Tibial nerve (tissue), 4 donors: Measurements from ENCODE around the gene NXPH1.

Experiments used
- EP300 ChIP-seq, 2 donors: sonication (generic); formaldehyde crosslinking; IDR thresholded peaks; one replicate each; pipeline ENCODE4 v1.6.1; 2017; ENCODE audit warnings: antibody characterized with exemption in 2 of 2, mild to moderate bottlenecking in 1 of 2
- POLR2A ChIP-seq, 2 donors: fragments of 450-650 bp; IDR thresholded peaks; one replicate each; pipeline ENCODE4 v1.6.1; 2017; ENCODE audit warnings: antibody characterized with exemption in 2 of 2, mild to moderate bottlenecking in 2 of 2, moderate library complexity in 2 of 2
- TF ChIP-seq, protein P1 (sequence below), 5 experiments: fragments of 200-600 bp in 3 of 5; fragments of 450-650 bp in 2 of 5; sonication (generic) in 3 of 5; IDR thresholded peaks; one replicate each; pipeline ENCODE4 v1.5.1; 2016 to 2019; ENCODE audit warnings: antibody characterized with exemption in 5 of 5, mild to moderate bottlenecking in 3 of 5, moderate library complexity in 2 of 5

DNA sequence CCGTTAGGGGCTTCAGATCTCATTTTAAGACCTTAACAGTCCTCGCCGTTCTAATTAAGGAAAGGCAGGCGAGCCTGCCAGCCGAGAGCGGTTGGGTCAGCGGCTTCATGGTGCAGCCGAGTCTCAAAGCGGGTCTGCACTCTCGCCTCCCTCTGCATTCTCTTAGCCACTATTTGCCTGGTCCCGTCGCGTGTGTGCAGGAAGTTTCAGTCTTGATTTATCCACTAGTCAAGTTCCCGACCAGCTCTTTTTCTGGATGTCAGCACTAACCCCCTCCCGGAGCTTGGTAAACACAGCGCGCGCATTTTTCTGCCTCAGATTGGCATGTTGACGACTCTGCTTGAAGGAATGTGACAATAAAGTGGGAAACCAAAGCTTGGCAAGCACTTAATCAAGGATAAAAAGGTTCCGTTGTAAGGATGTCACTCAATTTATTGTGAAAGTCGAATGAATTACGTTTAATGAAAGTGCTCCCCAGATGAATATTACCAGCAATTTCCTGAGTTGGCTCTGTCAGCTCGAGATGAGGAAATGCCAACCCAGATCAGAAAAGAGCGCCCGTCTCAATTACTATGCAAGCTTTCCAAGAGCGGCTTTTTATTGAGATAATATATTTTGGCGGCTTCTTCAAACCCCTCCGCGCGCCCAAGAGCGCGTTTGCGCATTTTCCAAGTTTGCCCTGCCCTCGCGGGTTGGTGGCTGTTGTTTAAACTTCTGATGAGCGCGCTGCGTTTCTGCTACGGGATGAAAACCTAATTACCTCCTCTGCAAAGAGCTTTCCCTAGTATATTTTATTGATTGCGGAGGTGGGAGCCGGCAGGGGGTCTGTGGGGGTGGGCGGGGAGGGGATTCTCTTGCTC lies 7.9 kb downstream of the NXPH1 start:
- TF ChIP-seq EP300 (IDR thresholded peaks at IDR 0.05), result no peak
- TF ChIP-seq, protein P1, sequence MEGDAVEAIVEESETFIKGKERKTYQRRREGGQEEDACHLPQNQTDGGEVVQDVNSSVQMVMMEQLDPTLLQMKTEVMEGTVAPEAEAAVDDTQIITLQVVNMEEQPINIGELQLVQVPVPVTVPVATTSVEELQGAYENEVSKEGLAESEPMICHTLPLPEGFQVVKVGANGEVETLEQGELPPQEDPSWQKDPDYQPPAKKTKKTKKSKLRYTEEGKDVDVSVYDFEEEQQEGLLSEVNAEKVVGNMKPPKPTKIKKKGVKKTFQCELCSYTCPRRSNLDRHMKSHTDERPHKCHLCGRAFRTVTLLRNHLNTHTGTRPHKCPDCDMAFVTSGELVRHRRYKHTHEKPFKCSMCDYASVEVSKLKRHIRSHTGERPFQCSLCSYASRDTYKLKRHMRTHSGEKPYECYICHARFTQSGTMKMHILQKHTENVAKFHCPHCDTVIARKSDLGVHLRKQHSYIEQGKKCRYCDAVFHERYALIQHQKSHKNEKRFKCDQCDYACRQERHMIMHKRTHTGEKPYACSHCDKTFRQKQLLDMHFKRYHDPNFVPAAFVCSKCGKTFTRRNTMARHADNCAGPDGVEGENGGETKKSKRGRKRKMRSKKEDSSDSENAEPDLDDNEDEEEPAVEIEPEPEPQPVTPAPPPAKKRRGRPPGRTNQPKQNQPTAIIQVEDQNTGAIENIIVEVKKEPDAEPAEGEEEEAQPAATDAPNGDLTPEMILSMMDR (IDR thresholded peaks at IDR 0.05), result no peak
- TF ChIP-seq POLR2A (IDR thresholded peaks at IDR 0.05), result no peak
